Loucy (cell line): ENCODE results near the gene KLHL6.

ENCODE experiments used
- CTCF ChIP-seq: fragments of 200-600 bp; sonication (generic); conservative IDR thresholded peaks from 2 replicates; pipeline ENCODE4 v1.5.1; 2014; ENCODE audit warnings: mild to moderate bottlenecking, antibody characterized with exemption, low read length
- EZH2phosphoT487 ChIP-seq: fragments of 200-600 bp; IDR thresholded peaks from 2 replicates; pipeline ENCODE4 v1.6.1; 2018; ENCODE audit warnings: antibody characterized with exemption, mild to moderate bottlenecking, moderate library complexity, borderline replicate concordance

DNA sequence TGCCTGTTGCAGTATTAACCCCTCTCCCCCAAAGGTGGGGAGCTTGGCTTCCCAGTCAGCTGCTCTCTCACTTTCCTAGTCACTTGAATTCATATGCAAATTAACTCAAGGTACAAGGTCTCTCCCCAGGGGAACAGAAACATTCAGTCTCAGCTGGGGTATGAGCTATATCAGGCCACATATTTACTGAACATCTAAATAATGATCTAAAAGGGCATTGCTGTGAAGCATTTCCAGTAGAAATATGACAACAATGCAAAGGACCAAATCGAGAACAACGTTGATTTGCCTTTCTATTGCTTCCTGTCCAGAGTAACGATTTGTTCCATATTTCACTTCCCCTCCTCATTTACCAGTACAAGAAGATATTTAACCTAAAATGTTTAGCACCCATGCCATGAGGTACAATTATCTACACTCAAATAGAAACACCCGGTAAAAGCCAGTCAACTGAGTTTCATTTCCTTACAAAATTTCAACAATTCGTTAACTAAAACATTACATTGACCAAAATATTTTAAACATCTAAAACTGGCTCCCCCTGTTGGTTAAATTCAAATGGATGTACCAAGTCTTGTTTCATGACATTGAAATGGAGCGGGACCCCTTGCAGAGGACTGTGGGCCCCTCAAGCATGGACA is 36.5 kb upstream of the KLHL6 start:
- peak; percentile 66 for TF ChIP-seq CTCF
- TF ChIP-seq EZH2phosphoT487: no peak
